DMS153 treated with DMSO at 0.1 percent for 48 hours (cell line): Measurements from ENCODE around the gene CES2.

Experiments used
- DNase-seq: peaks from one replicate; lab custom pipeline; 2025; ENCODE audit not compliant: unreplicated experiment; lab: John Stamatoyannopoulos, UW

The CES2 gene

DNA sequence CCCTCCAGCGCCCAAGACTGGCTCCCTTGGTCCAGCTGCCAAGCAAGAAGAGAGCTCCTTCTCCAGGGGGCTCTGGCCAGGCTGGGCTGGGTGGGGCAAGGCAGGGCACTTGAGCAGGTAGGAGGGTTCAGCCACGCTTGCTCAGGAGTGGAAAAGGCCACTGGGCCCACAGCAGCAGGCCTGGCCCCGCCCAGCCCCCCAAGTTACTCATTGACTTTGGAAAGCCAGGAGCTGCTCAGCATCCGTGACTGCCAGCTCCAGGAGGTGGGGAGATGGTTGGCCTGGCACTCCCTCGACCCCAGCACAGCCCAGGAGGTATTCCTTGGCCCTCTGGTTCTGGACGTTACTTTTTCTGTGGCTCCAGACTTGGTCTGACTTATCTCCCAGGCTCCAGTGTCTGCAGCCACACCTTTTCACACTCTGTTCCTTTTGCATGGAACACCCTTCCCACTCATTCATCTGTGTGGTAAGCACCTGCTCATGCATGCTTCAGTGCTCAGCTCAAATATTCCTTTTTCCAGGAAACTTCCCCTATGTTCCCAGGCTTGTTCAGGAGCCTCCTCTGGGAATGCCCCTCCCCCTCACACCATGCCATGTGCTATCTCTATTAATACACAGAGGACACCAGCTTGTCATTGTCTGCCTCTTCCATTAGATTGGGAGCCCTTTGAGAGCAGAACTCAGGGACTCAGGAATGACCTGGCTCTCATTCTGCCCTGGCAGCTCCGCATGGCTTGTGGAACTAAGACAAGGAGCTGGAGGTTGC, 16.3 kb upstream of the CES2 start, which contains the start of gene CDH16:
TSS of gene CDH16 (minus strand) at position 83 of the 766 bp plus-strand sequence. CDS start 820 bp downstream, outside the sequence.
- no peak for DNase-seq

DNA sequence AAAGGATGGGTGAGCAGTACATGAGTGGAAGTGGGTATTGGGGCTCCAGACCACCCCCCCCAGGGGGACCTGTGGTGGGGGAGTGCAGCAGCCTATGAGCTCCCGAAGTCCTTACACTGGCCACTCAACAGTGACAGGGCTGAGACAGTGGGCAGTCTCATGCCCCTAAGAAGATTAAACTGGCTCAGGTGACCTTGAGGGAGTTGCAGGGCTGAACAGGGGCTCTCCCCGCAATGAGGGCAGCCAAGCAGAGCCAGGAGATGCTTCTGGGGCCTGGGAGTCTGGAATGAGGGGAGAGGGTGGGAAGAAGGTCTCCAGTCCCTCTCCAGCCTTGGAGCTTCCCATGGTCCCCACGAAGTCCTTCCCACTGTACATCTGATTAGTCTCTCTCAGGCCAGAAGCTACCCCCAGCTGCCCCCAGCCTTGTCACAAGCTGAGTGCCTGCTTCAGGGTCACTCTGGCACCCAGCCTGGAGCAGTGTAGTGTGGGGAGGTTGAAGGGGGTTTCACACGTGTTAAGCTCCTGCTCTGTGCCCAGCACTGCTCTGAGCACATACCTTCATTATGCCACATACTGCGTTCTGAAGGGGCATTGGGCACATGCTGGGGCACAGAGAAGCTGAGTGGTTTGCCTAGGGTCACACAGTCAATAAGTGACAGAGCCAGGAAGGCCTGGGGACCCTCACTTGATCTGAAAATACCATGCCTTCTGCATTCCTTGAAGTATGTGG, 15.6 kb upstream of the CES2 start:
- DNase-seq: no peak

DNA sequence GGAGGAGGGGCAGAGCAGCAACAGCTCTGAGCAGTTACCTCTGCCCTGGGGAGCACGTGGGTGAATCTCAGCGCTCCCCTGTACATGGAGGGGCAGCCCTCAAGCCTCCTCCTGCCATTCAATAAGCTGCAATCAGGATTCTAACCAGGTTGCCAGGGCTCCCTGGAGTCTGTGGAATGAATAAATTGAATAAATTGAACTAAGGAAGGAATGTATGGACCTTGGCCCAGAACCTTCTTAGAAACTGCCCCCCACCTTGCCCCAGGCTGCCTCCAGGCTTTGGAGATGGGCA, 15.1 kb upstream of the CES2 start:
- DNase-seq: no peak

DNA sequence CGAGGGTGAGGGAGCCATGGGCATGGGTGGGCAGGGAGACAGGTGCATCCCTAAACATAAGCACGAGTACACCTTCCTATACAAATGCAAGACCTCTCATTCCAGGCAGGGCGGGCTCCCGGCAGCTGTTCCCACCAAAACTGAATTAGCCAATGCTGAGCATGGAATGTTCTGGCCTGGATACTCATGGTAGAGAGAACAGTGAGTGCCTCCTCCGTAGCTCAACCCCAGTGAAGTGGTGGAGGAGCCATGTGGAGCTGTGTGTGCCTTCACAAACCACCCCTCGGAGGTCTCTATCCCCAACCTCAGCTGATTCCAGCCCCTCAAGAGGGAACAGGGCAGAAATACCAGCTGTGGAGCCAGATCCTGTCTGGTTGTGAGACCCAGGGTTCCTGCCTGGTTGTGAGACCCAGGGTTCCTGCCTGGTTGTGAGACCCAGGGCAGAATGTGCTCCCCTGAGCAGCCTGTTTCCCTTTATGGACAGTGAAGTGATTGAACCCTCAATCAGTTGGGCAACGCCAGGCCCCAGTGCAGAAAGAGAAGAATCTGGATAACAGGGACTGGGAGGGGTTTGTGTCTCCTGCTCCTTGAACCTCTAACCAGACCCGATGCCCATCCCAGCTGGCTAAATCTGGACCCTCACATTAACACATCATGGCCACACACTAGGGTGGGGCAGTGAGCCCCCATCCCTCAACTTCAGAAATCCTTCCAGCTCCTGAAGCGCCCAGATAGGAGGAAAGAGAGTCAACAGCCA, 14.2 kb upstream of the CES2 start:
- DNase-seq: no peak

DNA sequence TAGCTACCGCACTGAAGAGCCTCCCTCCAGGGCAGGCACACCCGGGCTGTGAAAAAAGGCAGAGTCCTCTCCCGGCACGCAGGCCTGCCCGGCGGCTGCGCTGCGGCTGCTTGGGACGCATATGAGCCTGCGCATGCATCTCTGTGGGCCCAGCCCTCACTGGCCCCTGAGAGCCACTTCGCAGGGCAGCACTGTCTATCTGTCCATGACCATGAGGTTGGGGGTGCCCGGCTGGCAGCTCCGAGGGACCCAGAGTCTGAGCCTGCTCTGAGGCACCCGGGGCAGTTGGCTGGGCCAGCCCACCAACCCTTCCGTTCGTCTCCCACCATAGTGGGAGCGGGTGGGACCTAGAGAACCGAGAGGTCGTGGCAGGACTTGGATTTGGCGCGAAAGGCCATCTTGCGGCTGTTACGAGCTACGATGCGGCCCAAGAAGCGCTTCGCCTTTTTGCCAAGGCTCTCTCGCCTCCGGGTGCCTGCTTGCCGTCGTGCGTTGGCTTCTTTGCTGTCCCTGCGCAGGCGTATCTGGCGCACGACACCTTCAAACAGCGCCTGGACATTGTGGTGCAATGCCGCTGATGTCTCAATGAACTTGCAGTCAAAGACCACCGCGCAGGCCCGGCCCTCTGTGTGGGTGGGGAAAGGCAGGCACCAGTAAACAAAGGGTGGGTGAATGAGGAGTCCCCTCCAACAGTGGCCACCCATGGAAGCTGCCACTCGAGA, 13.4 kb upstream of the CES2 start:
- DNase-seq: no peak

DNA sequence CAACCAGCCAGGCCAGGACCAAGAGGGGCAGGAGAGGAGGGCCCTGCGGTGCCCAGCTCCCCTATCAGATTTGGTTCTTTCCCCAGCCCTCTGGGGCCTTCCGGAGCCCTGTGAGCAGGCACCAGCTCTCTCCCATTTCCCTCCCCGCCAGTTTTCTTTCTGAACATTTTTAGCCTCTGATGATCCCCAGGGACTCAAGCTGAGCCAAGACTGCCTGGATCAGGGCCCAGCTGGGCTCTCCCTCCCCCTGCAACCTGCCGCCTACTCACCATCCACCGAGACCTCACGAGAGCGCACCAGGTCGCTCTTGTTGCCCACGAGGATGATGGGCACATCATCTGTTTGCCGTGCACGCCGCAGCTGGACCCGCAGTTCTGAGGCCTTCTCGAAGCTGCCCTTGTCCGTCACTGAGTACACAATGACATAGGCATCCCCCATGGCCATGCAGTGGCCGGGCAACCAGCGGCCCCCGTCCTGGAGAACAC, 12.0 kb upstream of the CES2 start:
- peak; percentile 49 for DNase-seq

DNA sequence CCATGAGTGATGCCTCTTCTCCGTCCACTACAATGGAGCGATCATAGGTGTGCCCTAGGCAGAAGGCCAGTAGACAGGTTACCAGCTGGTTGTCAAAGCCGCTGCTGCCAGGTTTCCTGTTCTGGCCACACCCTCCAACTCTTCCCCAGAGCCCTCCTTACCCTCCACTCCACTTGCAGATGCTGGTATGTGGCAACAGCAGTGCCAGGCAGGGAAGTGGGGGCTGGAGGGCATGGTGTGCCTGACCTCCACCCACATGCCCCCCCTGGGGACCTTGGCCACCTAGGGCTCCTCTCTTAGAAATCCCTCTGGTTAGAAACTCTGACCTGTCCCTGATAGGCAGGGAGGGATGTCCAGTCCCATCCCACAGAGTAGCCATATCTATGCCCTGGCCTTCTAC, 11.4 kb upstream of the CES2 start:
- DNase-seq: peak; percentile 50

DNA sequence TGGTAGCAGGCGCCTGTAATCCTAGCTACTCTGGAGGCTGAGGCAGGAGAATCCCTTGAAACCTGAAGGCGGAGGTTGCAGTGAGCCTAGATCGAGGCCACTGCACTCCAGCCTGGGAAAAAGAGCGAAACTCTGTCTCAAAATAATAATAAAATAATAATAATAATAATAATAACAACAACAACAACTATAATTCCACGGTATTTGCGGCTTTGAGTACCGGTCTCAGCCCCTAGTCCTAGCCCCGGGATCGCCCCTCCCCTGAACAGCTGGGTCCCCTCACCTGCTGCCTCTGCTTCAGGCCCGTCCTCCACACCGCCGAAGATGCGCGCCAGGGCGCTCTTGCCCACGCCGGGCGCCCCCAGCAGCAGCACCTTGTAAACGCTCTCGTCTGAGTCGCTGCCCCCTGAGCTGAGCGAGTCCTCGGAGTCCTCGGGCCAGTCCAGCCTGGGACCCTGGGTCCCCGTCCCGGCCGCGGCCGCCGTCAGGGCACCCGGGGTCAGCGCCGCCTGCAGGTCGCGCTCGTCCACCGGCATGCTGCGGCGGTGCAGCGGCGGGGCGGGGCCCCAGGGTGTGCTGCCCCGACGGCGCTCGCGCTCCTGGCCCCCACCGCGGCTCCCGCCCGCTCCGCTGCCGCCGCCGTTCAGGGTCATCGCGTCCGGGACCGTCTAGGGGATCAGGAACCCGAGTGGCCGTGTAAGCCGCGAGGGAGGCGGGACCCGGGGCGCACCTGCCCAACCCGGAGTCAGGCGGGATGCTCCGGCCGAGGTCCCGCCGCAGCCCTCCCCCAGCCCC, 10.6 kb upstream of the CES2 start:
- no peak for DNase-seq

DNA sequence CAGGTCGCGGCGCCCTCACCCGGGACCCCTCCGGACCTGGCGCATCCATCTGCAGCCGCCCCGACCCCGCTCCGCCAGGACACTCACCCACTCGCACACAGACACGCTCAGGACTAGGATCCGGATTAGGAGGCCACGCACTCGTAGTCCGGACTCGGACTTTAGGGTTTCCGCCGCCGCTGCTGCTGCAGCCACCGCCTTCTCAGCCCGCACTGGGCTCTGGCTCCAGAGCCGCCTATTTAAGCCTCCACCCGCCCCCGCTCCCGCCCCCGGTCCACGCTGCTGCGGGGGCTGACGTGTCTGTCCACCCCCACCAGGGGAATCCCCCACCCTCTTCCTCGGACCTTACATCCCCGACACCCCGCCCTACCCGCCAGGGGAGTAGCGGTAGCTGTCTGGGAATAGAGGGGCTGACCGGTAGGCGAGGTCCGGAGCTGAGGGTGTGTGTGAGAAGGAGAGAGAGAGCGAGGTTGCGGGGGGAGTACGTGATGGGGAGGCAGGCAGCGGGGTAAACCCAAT, 9.9 kb upstream of the CES2 start, which contains the start of gene RRAD:
TSS of gene RRAD (minus strand) at position 214 of the 519 bp plus-strand sequence. CDS start 356 bp downstream, outside the sequence.
- no peak for DNase-seq

DNA sequence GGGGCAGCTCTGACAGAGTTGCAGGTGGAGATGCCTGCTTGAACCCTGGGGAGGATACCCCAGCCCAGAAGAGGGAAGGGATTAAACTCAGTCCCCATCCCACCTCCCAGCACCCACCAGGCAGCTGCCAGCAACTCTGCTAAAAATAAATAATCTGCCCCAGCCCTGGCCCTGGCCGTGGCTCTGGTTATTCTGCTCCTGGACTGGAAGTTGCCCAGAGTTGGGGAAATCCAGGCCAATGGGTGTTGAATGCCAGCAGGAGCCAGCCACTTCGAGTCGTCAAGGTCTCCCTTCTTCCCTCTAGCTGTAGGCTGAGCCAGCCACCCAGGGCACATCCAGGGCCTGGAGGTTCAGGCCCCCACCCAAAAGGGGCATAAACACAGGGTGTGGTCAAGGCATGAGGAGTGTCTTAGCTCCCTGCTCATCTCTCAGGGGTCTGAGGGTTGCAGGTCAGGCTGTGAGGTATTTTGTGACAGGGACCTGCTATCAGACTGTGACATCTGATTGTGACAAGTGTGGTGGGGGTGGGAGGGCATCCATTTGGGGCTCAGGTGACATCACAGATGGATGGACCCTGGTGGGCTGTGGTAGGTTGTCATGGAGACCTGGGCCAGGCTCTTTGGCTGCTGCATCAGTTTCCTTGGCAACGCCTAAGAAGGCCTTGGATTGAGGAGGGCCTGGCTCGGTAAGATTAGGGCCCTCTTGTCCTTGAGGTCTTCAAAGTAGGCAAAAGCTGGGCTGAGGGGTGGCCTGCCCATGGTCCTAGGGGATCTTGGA, 9.0 kb upstream of the CES2 start:
- DNase-seq: no peak

DNA sequence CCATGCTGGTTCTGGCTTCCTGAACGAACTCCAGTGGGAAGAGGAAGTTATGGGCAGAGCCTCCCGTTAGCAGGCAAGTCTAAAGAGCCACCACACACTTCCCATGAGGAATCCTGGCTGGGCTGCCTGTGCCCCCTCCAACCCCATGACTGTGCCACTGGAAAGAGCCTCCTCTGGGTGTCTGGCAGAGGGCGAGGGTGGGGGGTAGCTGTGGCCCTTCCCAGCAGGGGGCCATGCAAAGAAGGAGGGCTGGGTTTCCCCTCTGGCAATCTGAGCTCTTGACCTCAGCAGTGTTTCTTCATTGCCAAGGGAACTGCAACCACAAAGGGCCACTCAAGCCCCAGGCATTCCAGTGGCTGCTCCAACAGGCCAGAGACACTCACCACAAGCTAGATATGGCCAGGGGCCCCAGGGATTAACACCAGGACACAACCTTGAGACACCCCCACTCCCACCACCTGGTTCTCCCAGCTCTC, 8.3 kb upstream of the CES2 start:
- no peak for DNase-seq

DNA sequence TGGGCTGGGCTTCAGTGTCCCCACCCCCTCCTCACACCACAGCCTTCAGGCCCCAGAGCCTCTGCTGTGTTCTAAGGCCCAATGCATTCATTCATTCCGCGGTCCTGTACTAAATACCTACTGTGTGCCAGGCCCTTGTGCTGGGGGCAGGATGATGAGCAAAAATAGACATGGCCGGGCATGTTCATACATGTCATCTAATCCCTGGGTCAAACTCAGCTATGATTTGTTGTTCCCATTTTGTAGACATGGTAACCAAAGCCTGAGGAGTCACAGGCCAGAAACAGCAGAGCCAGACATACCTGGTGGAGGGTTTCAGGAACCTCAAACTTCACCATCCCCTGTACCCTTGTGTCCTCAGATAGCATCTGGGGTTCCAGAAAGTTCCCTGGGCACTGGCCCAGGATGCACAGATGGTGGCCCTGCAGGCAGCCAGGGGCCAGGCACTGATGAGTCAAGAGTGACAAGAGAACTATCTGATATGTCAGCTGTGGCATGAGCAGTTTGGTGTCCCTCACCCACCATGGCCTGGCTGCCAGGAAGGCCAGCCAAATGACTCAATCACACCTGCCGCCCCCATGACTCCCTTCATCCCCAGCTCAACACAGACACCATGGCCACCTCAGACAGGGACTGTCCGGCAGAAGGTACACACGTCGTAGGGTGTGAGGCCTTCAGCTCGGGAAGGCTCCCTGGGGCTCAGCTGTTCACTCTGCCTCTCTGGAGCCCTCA, 7.2 kb upstream of the CES2 start:
- no peak for DNase-seq

DNA sequence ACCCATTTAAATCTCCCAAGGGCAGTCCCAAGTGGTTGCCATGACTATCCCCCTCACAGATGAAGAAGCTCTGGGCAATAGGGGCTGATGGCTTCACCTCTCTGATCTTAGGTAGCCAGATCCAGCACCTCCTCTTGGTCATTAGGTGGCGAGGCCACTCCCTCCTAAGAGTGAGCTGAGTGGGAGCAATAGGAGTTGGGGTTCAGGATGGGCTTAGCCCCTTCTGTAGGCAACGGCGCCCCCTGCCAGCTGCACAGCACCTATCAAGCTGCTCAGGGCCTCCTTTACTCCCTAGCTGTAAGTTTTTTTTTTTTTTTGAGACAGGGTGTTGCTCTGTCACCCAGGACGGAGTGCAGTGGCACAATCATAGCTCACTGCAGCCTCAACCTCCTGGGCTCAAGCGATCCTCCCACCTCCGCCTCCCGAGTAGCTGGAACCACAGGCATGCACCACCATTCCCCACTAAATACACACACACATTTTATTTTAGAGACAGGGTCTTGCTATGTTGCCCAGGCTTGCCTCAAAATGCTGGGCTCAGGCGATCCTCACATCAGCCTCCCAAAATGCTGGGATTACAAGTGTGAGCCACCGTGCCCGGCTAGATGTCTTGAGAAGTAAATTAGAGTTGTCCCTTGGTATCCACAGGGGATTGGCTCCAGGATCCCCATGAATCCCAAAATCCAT, 6.5 kb upstream of the CES2 start:
- DNase-seq: no peak

DNA sequence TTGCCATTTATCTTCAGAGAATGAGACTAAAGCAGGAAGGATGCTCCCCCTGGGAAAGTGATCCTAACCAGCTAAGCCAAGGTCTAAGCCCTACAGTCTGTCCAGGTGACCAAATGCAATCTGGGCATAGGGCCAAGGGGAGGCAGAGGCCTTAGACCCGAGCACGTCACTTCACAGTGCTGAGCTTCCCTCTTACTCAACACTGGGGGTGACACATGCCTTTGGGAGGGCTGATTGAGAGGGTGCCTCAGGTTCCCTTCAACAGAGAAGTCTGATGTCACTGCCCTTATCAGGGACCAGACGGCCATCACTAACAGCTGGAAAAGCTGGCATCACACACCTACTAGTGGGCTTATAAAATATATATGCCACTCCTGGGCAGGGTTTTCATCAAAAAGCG, 5.1 kb upstream of the CES2 start:
- DNase-seq: no peak

DNA sequence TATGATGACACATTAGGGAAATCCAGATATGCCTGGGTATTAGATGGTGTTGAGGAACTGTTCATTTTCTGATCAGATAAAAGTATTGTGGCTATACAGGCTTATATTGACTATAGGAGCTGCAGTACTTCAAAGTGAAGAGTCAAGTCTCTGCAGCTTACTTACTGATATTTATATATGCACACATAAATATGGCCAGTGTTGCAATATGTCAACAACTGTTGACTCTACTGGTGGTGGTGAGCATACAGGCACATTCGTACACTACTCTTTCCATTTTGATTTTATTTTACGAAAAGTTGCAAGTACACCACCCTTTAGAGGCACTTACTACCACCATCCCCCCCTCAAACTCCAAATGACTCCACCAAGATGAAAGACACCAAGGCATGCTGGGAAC, 3.7 kb upstream of the CES2 start:
- DNase-seq: no peak

DNA sequence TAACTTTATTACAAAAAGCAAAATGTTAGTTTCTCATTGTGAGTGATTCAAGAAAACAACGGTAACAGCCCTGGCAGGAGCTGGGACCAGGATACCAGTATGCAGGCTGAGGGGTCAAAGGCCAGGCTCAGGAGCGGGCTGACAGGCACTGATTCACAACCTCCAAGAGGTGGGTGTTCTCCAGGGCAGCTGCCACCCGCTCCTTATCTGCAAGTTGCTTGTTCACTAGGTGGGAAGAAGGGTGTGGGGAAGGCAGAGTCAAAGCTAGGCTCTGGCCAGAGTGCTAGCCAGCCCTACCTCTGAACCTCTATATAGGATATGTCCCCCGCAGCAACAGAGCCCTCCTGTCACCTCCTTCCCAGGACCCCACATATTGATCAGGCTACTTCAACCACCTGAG, 3.2 kb upstream of the CES2 start:
- no peak for DNase-seq

DNA sequence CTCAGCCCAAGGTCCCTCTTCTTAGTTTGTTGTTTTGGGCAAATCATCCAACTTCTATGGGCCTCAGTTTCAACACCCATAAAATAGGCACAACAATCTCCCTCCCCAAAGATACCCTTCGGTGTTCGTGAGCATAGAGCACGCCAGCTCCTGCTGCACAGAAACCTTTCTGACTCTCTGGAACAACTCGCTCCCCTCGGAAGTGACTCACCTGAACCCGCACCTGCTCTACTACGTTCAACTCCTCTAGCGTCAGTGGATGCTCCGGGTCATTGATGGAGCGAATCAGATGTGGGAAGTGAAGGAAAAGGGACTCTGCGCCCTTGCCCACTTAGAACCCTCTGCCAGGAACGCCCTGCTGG, 1.6 kb upstream of the CES2 start:
- DNase-seq: no peak
